A673 (cell line): Measurements from ENCODE around the gene ST7. TPM values are rescaled to one million over a fixed set of nuclear protein-coding genes. Genes with fewer than 3 reads are reported as not detected.

ENCODE experiments used
- BruUV-seq: library from RNA; stranded (reverse); fragments of 400-500 nt; replicated peaks from 2 replicates; lab custom pipeline; 2021; lab: Mats Ljungman, UMichigan
- CTCF ChIA-PET: fragments of 300-600 bp; sonication (Branson Sonifier 250); formaldehyde crosslinking; loops from one replicate; lab custom pipeline; 2022; ENCODE audit warnings: antibody characterized with exemption; lab: Charles Lee
- POLR2A ChIA-PET: fragments of 300-600 bp; sonication (Branson Sonifier 250); formaldehyde crosslinking; loops from one replicate; lab custom pipeline; 2022; ENCODE audit warnings: antibody characterized with exemption; ENCODE audit not compliant: low non-redundant PET; lab: Charles Lee
- DNase-seq: peaks from one replicate; pipeline ENCODE4 v3.0.0-alpha.2; 2015; ENCODE audit warnings: low spot score
- H3K27ac ChIP-seq: fragments of 200-600 bp; sonication (generic); 2 replicates; pipeline ENCODE4 v1.5.1; 2016; ENCODE audit warnings: mixed run types, low read depth, mild to moderate bottlenecking, mixed read lengths, antibody characterized with exemption, low read length; ENCODE audit not compliant: poor library complexity, severe bottlenecking
- H3K27me3 ChIP-seq: fragments of 200-600 bp; sonication (generic); replicated peaks from 2 replicates; pipeline ENCODE4 v1.6.1; 2017; ENCODE audit warnings: mixed run types, low read depth, mild to moderate bottlenecking, mixed read lengths, antibody characterized with exemption, low read length; ENCODE audit not compliant: insufficient read depth, poor library complexity
- H3K36me3 ChIP-seq: fragments of 200-600 bp; sonication (generic); 2 replicates; pipeline ENCODE4 v1.6.1; 2016; ENCODE audit warnings: mixed run types, mild to moderate bottlenecking, mixed read lengths, antibody characterized with exemption, low read length; ENCODE audit not compliant: insufficient read depth, poor library complexity, severe bottlenecking
- H3K4me1 ChIP-seq: fragments of 200-600 bp; sonication (generic); 2 replicates; pipeline ENCODE4 v1.6.1; 2017; ENCODE audit warnings: mixed run types, mild to moderate bottlenecking, mixed read lengths, antibody characterized with exemption, low read length; ENCODE audit not compliant: insufficient read depth, poor library complexity, severe bottlenecking
- H3K4me3 ChIP-seq: fragments of 200-600 bp; sonication (generic); 2 replicates; pipeline ENCODE4 v1.5.1; 2016; ENCODE audit warnings: low read depth, mixed run types, mild to moderate bottlenecking, mixed read lengths, low read length; ENCODE audit not compliant: poor library complexity, severe bottlenecking
- H3K9me3 ChIP-seq: fragments of 200-600 bp; sonication (generic); 2 replicates; pipeline ENCODE4 v1.6.1; 2016; ENCODE audit warnings: mixed run types, low read depth, mild to moderate bottlenecking, mixed read lengths, antibody characterized with exemption, low read length; ENCODE audit not compliant: poor library complexity, severe bottlenecking
- CTCF ChIP-seq: fragments of 300-800, 200-600 bp; sonication (generic); conservative IDR thresholded peaks from 2 replicates; pipeline ENCODE4 v1.5.1; 2017; ENCODE audit warnings: low read depth, mild to moderate bottlenecking, antibody characterized with exemption, low read length, moderate library complexity, mixed read lengths
- EZH2 ChIP-seq: fragments of 200-600 bp; sonication (generic); IDR thresholded peaks from 2 replicates; pipeline ENCODE4 v1.6.1; 2017; ENCODE audit warnings: borderline replicate concordance, low read depth, mild to moderate bottlenecking, mixed read lengths, antibody characterized with exemption, low read length; ENCODE audit not compliant: poor library complexity, severe bottlenecking
- intact Hi-C: fragments of 100-400 bp; cut with micrococcal nuclease; formaldehyde crosslinking; loops from one replicate; pipeline ENCODE4 v1.10.0; 2022; ENCODE audit not compliant: unreplicated experiment
- total RNA-seq: library from RNA; stranded (reverse); gene quantifications from 2 replicates; pipeline ENCODE4 v1.2.3, GENCODE V29; 2021

The ST7 gene
- total RNA-seq, 1 experiment from 2014 or later: 24.3 TPM

DNA sequence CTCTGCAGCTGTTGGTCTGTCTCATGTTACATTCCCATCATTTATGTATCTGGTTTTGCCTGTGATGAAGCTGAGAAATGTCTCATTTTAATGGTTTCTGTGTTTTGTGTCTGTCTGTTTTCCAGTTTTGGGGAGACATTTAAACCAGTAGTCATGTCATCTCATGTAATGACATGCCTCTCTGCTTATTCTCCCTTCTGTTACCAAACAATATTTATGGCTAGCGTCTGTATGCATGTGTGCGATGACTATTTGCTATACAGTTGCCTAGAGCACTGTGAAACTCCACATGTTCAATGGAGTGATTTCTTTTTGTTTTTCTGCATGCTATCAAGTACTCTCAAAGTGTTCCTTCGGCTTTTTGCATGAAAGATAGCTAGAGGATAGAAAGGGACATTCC is 132.0 kb downstream of the ST7 start:
- intact Hi-C loops: no loop called here
- DNase-seq: no peak
- ChIA-PET POLR2A (no interaction called here), CTCF (no interaction called here)
- H3K4me1 ChIP-seq: peaks cover 10% of the 10 kb centered on the region
- H3K9me3 ChIP-seq: no peaks in the 10 kb centered on the region
- TF ChIP-seq EZH2 (no peak), CTCF (no peak)
- H3K4me3 ChIP-seq: no peak overlapping the region
- H3K27me3 ChIP-seq: no peaks in the 10 kb centered on the region
- H3K36me3 ChIP-seq: no peaks in the 10 kb centered on the region
- no peak overlapping the region for H3K27ac ChIP-seq
- no TSS peak for BruUV-seq

GRCh38 chr7:117085769-117086463 is 132.6 kb downstream of the ST7 start:
- CTCF ChIA-PET: no interaction called here
- Histone ChIP-seq H3K27ac (no peak overlapping the region), H3K9me3 (no peaks in the 10 kb centered on the region), H3K36me3 (no peaks in the 10 kb centered on the region), H3K4me1 (peaks cover 10% of the 10 kb centered on the region), H3K27me3 (no peaks in the 10 kb centered on the region), H3K4me3 (no peak overlapping the region)
- intact Hi-C loops: no loop called here
- POLR2A ChIA-PET: no interaction called here
- TF ChIP-seq CTCF: no peak
- TF ChIP-seq EZH2: no peak
- DNase-seq: no peak
- BruUV-seq: no TSS peak

GRCh38 chr7:117086788-117087187 is 133.5 kb downstream of the ST7 start:
- H3K4me3 ChIP-seq: no peak overlapping the region
- no peak for DNase-seq
- no peaks in the 10 kb centered on the region for H3K9me3 ChIP-seq
- intact Hi-C loops: no loop called here
- no peaks in the 10 kb centered on the region for H3K27me3 ChIP-seq
- no peaks in the 10 kb centered on the region for H3K36me3 ChIP-seq
- ChIA-PET CTCF (no interaction called here), POLR2A (no interaction called here)
- TF ChIP-seq CTCF (no peak), EZH2 (no peak)
- H3K27ac ChIP-seq: no peak overlapping the region
- BruUV-seq: no TSS peak
- peaks cover 10% of the 10 kb centered on the region for H3K4me1 ChIP-seq
